K562 (cell line): ENCODE measurements around the gene RARRES1.

ENCODE experiments used
- BRF1 ChIP-seq: IDR thresholded peaks from 3 replicates; pipeline ENCODE4 v1.6.1; 2011; ENCODE audit warnings: borderline replicate concordance, mild to moderate bottlenecking; ENCODE audit not compliant: insufficient read length; ENCODE audit errors: extremely low read depth
- CHD1 ChIP-seq: fragments of 200-600 bp; sonication (generic); IDR thresholded peaks from one replicate; pipeline ENCODE4 v1.6.1; 2012; ENCODE audit warnings: mild to moderate bottlenecking, moderate library complexity, low read length, inconsistent platforms
- CHD4 ChIP-seq: fragments of 200-600 bp; sonication (generic); IDR thresholded peaks from 3 replicates; pipeline ENCODE4 v1.6.1; 2012; ENCODE audit warnings: low read depth, mild to moderate bottlenecking, mixed read lengths, low read length, inconsistent platforms; ENCODE audit not compliant: insufficient read depth, insufficient replicate concordance, poor library complexity, severe bottlenecking
- EP300 ChIP-seq: IDR thresholded peaks from 2 replicates; pipeline ENCODE4 v1.6.1; 2012; ENCODE audit warnings: low read length, improper control_type of control experiment
- EZH2 ChIP-seq: IDR thresholded peaks from 2 replicates; pipeline ENCODE4 v1.6.1; 2012; ENCODE audit warnings: low read depth, mild to moderate bottlenecking, inconsistent platforms, low read length, borderline replicate concordance
- GABPB1 ChIP-seq: sonication (generic); formaldehyde crosslinking; IDR thresholded peaks from 2 replicates; pipeline ENCODE4 v1.8.0; 2022; ENCODE audit warnings: mild to moderate bottlenecking, missing genetic modification reagents
- NEUROD1 ChIP-seq: fragments of 150-350 bp; IDR thresholded peaks from 2 replicates; pipeline ENCODE4 v1.6.1; 2014; ENCODE audit warnings: borderline replicate concordance, low read length, low read depth; ENCODE audit not compliant: partially characterized antibody
- RB1 ChIP-seq: fragments of 450-650 bp; IDR thresholded peaks from 2 replicates; pipeline ENCODE4 v1.6.1; 2017; ENCODE audit warnings: low read depth, mild to moderate bottlenecking
- SMARCC2 ChIP-seq: fragments of 450-650 bp; IDR thresholded peaks from 2 replicates; pipeline ENCODE4 v1.6.1; 2017; ENCODE audit warnings: antibody characterized with exemption, moderate library complexity, mild to moderate bottlenecking, low read depth
- SP2 ChIP-seq: IDR thresholded peaks from 2 replicates; pipeline ENCODE4 v1.6.1; 2011; ENCODE audit warnings: mild to moderate bottlenecking, low read depth, low read length, moderate library complexity; ENCODE audit not compliant: poor library complexity, severe bottlenecking; ENCODE audit errors: extremely low read depth
- TF ChIP-seq, protein P1 (sequence below), 2 experiments: fragments of 450-650 bp; formaldehyde crosslinking in 1 of 2; IDR thresholded peaks; 2 replicates each; pipeline versions ENCODE4 v1.4.0 to v1.6.1; 2014 to 2020; ENCODE audit warnings: mild to moderate bottlenecking in 2 of 2, borderline replicate concordance in 1 of 2, low read depth in 1 of 2
- TF ChIP-seq, protein P2 (sequence below): sonication (generic); formaldehyde crosslinking; IDR thresholded peaks from 2 replicates; pipeline ENCODE4 v1.9.0; 2022; ENCODE audit warnings: mild to moderate bottlenecking, missing genetic modification reagents
- TF ChIP-seq, protein P3 (sequence below): fragments of 450-650 bp; conservative IDR thresholded peaks from 2 replicates; pipeline ENCODE4 v1.6.1; 2016; ENCODE audit warnings: missing genetic modification characterization, low read depth, mild to moderate bottlenecking, control low read depth, missing compliant biosample characterization

DNA sequence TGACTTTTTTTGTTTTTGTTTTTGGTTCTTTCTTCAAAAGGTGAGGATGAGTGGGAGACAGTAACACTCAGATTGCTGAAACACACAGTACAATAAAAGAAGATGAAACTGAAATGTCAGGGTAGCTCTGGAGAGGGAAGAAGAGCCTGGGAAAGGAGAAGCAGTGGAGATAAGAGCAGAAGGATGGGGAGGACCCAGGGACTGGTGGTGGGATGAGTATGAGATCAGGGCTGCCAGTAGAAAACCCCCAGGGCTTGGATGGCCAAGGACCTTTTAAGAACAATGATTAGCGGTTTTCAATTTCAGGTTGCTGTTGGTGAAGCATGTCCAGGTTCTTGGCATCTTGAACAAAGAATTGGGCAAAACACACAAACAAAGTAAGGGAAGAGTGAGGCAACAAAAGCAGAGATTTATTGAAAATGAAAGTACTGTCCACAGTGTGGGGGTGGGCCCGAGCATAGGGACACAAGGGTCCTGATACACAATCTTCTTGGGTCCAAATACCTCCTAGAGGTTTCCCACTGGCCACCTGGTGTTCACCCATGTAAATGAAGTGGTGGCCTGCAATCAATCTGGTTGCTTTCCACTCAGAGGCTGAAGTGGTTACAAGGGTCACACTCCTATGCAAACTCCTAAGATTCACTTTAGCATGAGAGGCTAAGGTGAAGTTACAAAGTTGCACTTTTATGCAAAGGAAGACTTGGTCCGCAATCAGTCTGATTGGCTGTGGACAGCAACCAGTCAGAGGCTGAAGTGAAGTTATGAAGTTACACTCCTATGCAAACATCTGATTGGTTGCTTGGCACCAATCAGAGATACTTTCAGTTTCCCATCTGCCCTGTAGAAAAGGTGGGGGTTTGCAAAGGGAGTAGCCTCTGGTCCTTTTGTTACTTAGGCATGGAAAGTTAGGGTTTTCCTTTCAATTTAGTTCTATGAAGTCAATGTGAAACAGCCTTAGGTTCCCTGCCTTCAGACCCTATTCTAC, 43.5 kb upstream of the RARRES1 start:
- no peak for TF ChIP-seq EZH2
- no peak for TF ChIP-seq SP2
- no peak for TF ChIP-seq EP300
- TF ChIP-seq, protein P1, sequence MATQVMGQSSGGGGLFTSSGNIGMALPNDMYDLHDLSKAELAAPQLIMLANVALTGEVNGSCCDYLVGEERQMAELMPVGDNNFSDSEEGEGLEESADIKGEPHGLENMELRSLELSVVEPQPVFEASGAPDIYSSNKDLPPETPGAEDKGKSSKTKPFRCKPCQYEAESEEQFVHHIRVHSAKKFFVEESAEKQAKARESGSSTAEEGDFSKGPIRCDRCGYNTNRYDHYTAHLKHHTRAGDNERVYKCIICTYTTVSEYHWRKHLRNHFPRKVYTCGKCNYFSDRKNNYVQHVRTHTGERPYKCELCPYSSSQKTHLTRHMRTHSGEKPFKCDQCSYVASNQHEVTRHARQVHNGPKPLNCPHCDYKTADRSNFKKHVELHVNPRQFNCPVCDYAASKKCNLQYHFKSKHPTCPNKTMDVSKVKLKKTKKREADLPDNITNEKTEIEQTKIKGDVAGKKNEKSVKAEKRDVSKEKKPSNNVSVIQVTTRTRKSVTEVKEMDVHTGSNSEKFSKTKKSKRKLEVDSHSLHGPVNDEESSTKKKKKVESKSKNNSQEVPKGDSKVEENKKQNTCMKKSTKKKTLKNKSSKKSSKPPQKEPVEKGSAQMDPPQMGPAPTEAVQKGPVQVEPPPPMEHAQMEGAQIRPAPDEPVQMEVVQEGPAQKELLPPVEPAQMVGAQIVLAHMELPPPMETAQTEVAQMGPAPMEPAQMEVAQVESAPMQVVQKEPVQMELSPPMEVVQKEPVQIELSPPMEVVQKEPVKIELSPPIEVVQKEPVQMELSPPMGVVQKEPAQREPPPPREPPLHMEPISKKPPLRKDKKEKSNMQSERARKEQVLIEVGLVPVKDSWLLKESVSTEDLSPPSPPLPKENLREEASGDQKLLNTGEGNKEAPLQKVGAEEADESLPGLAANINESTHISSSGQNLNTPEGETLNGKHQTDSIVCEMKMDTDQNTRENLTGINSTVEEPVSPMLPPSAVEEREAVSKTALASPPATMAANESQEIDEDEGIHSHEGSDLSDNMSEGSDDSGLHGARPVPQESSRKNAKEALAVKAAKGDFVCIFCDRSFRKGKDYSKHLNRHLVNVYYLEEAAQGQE (IDR thresholded peaks at IDR 0.05; ENCODE audit: borderline replicate concordance), result no peak
- TF ChIP-seq, protein P1 (CRISPR knock-in tag; IDR thresholded peaks at IDR 0.05; ENCODE audit: low read depth), result no peak
- no peak for TF ChIP-seq CHD1
- TF ChIP-seq CHD4, result no peak
- TF ChIP-seq NEUROD1, result no peak
- no peak for TF ChIP-seq BRF1
- no peak for TF ChIP-seq GABPB1
- TF ChIP-seq, protein P2, sequence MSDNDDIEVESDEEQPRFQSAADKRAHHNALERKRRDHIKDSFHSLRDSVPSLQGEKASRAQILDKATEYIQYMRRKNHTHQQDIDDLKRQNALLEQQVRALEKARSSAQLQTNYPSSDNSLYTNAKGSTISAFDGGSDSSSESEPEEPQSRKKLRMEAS (CRISPR knock-in tag), result no peak
- TF ChIP-seq, protein P3, sequence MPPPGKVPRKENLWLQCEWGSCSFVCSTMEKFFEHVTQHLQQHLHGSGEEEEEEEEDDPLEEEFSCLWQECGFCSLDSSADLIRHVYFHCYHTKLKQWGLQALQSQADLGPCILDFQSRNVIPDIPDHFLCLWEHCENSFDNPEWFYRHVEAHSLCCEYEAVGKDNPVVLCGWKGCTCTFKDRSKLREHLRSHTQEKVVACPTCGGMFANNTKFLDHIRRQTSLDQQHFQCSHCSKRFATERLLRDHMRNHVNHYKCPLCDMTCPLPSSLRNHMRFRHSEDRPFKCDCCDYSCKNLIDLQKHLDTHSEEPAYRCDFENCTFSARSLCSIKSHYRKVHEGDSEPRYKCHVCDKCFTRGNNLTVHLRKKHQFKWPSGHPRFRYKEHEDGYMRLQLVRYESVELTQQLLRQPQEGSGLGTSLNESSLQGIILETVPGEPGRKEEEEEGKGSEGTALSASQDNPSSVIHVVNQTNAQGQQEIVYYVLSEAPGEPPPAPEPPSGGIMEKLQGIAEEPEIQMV (tag), result no peak
- no peak for TF ChIP-seq RB1
- TF ChIP-seq SMARCC2, result no peak
